Panc1 (cell line): Measurements from ENCODE around the gene CSTB. TPM values are rescaled to one million over a fixed set of nuclear protein-coding genes. Genes with fewer than 3 reads are reported as not detected.

Experiments
- ATAC-seq: fragments of 200-7000 bp; cut with Tn5 transposase; 2 replicates; pipeline ENCODE4 v1.9.1; 2020; ENCODE audit warnings: mild to moderate bottlenecking, moderate library complexity
- BruUV-seq: library from RNA; stranded (reverse); fragments of 400-500 nt; replicated peaks from 2 replicates; lab custom pipeline; 2021; lab: Mats Ljungman, UMichigan
- CTCF ChIA-PET: fragments of 300-600 bp; sonication (Branson Sonifier 250); formaldehyde crosslinking; loops from one replicate; lab custom pipeline; 2022; ENCODE audit warnings: antibody characterized with exemption; lab: Charles Lee
- POLR2A ChIA-PET: fragments of 300-600 bp; sonication (Branson Sonifier 250); formaldehyde crosslinking; loops from one replicate; lab custom pipeline; 2022; ENCODE audit warnings: antibody characterized with exemption; lab: Charles Lee
- DNase-seq: peaks from one replicate; pipeline ENCODE4 v3.0.0-alpha.2; 2010; ENCODE audit warnings: low read depth, low spot score
- H3K27ac ChIP-seq: 2 replicates; pipeline ENCODE4 v1.5.1; 2011; ENCODE audit warnings: mild to moderate bottlenecking, low read length, inconsistent platforms
- H3K27me3 ChIP-seq: fragments of 200-500 bp; sonication (Bioruptor generic); 2 replicates; pipeline ENCODE4 v1.6.0; 2014; ENCODE audit warnings: low read length, inconsistent platforms; ENCODE audit not compliant: control insufficient read depth, insufficient read depth
- H3K36me3 ChIP-seq: fragments of 200-500 bp; sonication (Bioruptor generic); 2 replicates; pipeline ENCODE4 v1.5.1; 2014; ENCODE audit warnings: inconsistent platforms, mild to moderate bottlenecking, low read length, moderate library complexity; ENCODE audit not compliant: control insufficient read depth, insufficient read depth
- H3K4me1 ChIP-seq: 2 replicates; pipeline ENCODE4 v1.5.1; 2011; ENCODE audit warnings: inconsistent platforms, mild to moderate bottlenecking, low read length, moderate library complexity; ENCODE audit not compliant: control insufficient read depth, insufficient read depth
- H3K4me3 ChIP-seq, 2 experiments: 2 replicates each; pipeline ENCODE4 v1.5.1; 2011 to 2012; ENCODE audit warnings: low read depth in 2 of 2, low read length in 2 of 2, mild to moderate bottlenecking in 2 of 2, inconsistent platforms in 1 of 2, moderate library complexity in 1 of 2
- H3K9me3 ChIP-seq: fragments of 200-500 bp; sonication (Bioruptor generic); 2 replicates; pipeline ENCODE4 v1.5.1; 2014; ENCODE audit warnings: low read depth, mild to moderate bottlenecking, inconsistent platforms, low read length, moderate library complexity; ENCODE audit not compliant: control insufficient read depth, insufficient read depth
- CTCF ChIP-seq: fragments of 450-650 bp; IDR thresholded peaks from 2 replicates; pipeline ENCODE4 v1.5.1; 2017; ENCODE audit warnings: mild to moderate bottlenecking
- POLR2AphosphoS5 ChIP-seq: IDR thresholded peaks from 2 replicates; pipeline ENCODE4 v1.6.1; 2012; ENCODE audit warnings: mild to moderate bottlenecking, low read depth, low read length, moderate library complexity
- SIN3A ChIP-seq: IDR thresholded peaks from 2 replicates; pipeline ENCODE4 v1.6.1; 2012; ENCODE audit warnings: low read depth, mild to moderate bottlenecking, low read length, moderate library complexity, borderline replicate concordance; ENCODE audit not compliant: insufficient read depth
- TCF7L2 ChIP-seq: IDR thresholded peaks from 2 replicates; pipeline ENCODE4 v1.6.1; 2011; ENCODE audit warnings: mild to moderate bottlenecking, low read depth, low read length, inconsistent platforms
- in situ Hi-C: cut with HindIII; loops from 2 replicates; pipeline ENCODE4 v1.10.0; 2016; ENCODE audit warnings: low sequenced_read_pairs, low pct_unique_long_range_greater_than_20kb
- intact Hi-C: fragments of 100-400 bp; cut with micrococcal nuclease; formaldehyde crosslinking; loops from one replicate; pipeline ENCODE4 v1.10.0; 2022; ENCODE audit not compliant: unreplicated experiment
- total RNA-seq: library from RNA; stranded (reverse); gene quantifications from one replicate; pipeline ENCODE4 v1.2.1, GENCODE V29; 2021; ENCODE audit not compliant: unreplicated experiment
- TF ChIP-seq, protein P1 (sequence below), 2 experiments: IDR thresholded peaks; 2 replicates each; pipeline ENCODE4 v1.6.1; 2011 to 2012; ENCODE audit warnings: low read depth in 2 of 2, control low read depth in 1 of 2, low read length in 1 of 2, mild to moderate bottlenecking in 1 of 2, moderate library complexity in 1 of 2; ENCODE audit not compliant: insufficient read depth in 1 of 2

Gene CSTB
- total RNA-seq, 1 experiment from 2014 or later: 72.5 TPM

DNA sequence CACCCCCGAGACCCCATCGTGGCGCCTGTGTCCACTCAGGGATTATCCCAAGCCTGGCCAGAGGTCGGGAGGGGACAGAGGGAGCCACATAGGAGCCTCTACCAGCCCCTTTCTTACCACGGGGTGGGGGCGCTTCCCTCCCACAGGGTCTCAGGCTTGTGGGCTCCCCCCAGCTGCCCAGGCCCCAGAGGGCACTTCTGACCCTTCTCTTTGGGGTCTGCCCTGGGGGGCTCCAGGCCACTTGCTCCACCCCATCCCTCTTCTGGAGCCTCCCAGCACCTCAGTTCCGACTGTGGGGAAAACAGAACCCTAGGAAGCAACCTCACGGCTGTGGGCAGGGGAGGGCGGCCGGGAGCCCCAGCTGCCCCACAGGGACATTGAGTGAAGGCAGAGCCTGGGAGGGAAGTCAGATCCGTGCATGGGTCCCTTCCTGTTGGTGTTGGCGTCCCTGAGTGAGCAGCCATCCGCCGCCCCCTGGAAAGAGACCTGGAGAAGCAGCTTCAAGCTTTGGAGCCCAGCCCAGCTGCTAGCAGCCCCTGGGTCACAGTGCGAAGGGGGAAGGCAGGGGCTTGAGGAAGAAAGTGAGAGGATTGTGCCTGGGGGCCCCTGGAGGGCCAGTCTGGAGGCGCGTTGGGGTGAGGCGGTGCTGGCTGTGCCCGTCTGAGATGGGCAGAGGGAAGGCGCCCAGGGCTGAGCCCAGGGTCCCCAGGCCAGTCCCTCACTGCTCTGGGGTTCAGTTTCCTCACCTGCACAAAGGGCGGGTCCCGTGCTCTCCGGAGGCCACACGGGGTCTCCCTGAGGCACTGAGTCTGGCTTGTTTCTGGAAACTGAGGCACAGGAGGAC lies 35.4 kb upstream of the CSTB start:
- peaks cover 18% of the 10 kb centered on the region for H3K4me1 ChIP-seq
- no peaks in the 10 kb centered on the region for H3K27me3 ChIP-seq
- no peak overlapping the region for H3K27ac ChIP-seq
- no peaks in the 10 kb centered on the region for H3K36me3 ChIP-seq
- POLR2A ChIA-PET: no interaction called here
- in situ Hi-C loops: no loop called here
- intact Hi-C loops: no loop called here
- H3K4me3 ChIP-seq: peak overlapping the region; percentile 14 to 35; a peak in 3 of 4 replicates
- CTCF ChIA-PET: interaction anchor here (0.6 kb wide), 1 partner anchor 51 kb away, joined by 3 read pairs; no protein-coding TSS in a partner anchor
- no peak for TF ChIP-seq TCF7L2
- TF ChIP-seq POLR2AphosphoS5: no peak
- TF ChIP-seq, protein P1, sequence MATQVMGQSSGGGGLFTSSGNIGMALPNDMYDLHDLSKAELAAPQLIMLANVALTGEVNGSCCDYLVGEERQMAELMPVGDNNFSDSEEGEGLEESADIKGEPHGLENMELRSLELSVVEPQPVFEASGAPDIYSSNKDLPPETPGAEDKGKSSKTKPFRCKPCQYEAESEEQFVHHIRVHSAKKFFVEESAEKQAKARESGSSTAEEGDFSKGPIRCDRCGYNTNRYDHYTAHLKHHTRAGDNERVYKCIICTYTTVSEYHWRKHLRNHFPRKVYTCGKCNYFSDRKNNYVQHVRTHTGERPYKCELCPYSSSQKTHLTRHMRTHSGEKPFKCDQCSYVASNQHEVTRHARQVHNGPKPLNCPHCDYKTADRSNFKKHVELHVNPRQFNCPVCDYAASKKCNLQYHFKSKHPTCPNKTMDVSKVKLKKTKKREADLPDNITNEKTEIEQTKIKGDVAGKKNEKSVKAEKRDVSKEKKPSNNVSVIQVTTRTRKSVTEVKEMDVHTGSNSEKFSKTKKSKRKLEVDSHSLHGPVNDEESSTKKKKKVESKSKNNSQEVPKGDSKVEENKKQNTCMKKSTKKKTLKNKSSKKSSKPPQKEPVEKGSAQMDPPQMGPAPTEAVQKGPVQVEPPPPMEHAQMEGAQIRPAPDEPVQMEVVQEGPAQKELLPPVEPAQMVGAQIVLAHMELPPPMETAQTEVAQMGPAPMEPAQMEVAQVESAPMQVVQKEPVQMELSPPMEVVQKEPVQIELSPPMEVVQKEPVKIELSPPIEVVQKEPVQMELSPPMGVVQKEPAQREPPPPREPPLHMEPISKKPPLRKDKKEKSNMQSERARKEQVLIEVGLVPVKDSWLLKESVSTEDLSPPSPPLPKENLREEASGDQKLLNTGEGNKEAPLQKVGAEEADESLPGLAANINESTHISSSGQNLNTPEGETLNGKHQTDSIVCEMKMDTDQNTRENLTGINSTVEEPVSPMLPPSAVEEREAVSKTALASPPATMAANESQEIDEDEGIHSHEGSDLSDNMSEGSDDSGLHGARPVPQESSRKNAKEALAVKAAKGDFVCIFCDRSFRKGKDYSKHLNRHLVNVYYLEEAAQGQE (IDR thresholded peaks at IDR 0.05; ENCODE audit: insufficient read depth in 1 of 2, low read depth in 2 of 2, low read length in 1 of 2): no peak
- TF ChIP-seq CTCF: no peak
- TF ChIP-seq SIN3A: no peak
- BruUV-seq: no TSS peak
- H3K9me3 ChIP-seq: no peaks in the 10 kb centered on the region
- no peak for DNase-seq
- peak; percentile 16 for ATAC-seq

DNA sequence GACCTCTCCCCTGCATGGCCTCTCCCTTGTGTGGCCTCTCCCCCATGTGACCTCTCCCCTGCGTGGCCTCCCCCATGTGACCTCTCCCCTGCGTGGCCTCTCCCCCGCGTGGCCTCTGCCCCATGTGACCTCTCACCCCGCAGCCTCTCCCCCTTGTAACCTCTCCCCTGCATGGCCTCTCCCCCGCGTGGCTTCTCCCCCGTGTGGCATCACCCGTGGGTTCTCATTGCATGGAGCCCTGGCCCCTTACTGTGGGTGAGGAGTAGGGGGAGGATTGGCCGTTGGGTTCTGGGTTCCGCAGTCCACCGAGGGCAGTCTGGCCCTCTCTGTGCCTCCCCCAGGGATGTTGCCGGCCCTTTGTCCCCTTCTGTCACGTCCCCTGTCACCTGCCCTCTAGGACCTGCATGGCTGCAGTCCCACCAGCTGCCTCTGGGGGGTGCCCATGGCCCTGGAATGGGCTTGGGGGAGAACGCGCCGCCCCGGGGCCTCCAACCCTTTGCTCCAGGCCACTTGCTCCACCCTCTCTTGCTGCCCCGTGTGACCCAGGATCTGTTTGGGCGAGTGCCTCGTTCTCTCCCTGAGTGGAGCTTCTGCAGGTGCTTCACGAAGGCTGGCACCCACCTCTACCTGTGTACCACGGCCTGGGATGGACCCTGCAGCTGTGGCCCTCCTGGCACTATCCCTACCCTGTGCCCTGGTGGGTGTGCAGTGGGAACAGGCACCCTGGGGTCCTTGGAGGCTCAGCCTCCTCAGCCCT lies 34.6 kb upstream of the CSTB start:
- intact Hi-C loops (no loop called here), in situ Hi-C loops (no loop called here)
- no peaks in the 10 kb centered on the region for H3K36me3 ChIP-seq
- H3K9me3 ChIP-seq: no peaks in the 10 kb centered on the region
- ATAC-seq (peak; percentile 79), DNase-seq (no peak)
- POLR2A ChIA-PET: no interaction called here
- BruUV-seq: no TSS peak
- TF ChIP-seq, protein P1 (IDR thresholded peaks at IDR 0.05; ENCODE audit: insufficient read depth in 1 of 2, low read depth in 2 of 2, low read length in 1 of 2): no peak
- TF ChIP-seq CTCF (peak; percentile 90), TCF7L2 (no peak), POLR2AphosphoS5 (no peak), SIN3A (no peak)
- no peak overlapping the region for H3K4me3 ChIP-seq
- H3K4me1 ChIP-seq: peaks cover 18% of the 10 kb centered on the region
- CTCF ChIA-PET: interaction anchor here (0.8 kb wide), 1 partner anchor 15 kb away, joined by 3 read pairs; no protein-coding TSS in a partner anchor
- no peaks in the 10 kb centered on the region for H3K27me3 ChIP-seq
- no peak overlapping the region for H3K27ac ChIP-seq
